KBM-7 (cell line): ENCODE results near the gene MTMR10.

ENCODE experiments used
- DNase-seq: peaks from one replicate; pipeline ENCODE4 v3.0.0-alpha.2; 2015
- in situ Hi-C: fragments of 300-500 bp; cut with MboI; formaldehyde crosslinking; loops from 2 replicates; pipeline ENCODE4 v1.14.3; 2020; ENCODE audit warnings: low sequenced_read_pairs, low pct_unique_long_range_greater_than_20kb, mixed read lengths

Gene MTMR10

DNA sequence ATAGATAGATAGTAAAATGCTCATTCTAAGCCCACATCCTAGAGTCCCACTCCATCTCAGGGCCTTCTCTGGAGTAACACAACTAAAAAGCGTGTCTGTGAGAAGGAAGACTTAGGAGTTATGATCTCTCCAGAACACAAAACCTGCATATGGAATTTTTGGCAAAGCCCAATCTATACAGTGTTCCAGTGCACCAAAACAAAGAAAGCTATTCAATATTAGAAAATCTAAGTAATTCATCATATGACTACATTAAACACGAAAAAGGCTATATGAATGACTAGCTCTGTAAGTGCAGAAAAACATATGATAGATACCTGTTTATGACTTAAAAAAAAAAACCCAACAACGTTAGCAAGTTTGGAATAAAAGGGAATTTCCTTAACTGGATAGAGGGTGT is 27.7 kb downstream of the MTMR10 start:
- in situ Hi-C loops: no loop called here
- no peak for DNase-seq

DNA sequence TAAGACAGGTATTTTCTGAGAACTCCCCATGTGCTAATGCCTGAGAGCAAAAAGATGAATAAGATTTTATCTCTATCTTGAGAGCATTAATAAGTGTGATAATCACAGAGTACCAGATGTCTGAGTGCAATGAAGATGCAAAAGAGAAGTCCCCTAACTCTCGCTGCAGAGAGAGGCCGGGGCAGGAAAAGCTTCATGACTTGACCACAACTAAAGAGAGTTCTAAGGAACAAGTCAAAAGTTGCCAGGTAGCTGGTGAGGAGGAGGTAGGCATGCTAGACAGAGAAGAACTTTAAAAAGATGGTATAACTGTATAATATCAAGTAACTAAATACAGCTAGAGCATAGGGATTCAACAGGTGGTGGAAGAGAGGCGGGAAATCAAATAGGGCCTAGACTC is 28.8 kb downstream of the MTMR10 start:
- no peak for DNase-seq
- in situ Hi-C loops: no loop called here

DNA sequence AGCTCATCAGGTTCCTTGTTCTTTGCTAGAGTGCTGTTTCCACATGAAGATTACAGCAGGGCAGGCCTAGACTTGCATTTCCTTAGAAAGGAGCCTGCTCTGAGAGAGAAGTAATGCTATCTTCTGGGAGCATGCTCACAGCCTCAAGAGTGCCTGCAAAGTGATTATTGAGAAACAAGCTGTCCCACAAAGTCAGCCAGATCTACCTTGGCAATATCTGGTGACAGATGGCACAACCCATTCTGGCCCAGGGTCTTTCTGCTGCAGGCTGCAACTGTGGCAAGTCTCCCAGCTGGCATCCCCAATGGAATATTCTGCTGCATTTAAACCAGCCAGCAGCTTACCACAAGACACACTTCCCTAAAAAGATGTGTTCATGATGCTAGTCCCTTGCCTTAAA is 29.3 kb downstream of the MTMR10 start:
- in situ Hi-C loops: no loop called here
- DNase-seq: peak; percentile 32

DNA sequence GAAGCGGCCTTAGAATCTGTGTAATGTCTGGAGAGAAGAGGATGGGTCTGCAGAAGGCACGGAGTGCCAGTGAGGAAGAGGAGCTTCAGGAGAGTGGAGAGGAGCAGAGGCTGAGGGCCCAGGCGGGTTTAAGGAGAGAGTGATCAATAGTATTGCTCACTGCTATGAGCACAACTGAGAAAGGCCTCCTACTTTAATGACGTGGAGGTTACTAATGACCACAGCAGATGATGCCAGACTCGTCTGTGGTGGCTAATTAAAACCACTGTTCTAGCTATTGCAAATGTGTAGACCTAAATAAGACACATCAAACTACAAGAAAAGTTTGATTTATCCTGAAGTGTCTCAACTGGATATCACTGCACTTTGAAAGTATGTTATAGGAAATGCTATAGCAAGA is 33.2 kb downstream of the MTMR10 start:
- in situ Hi-C loops: no loop called here
- no peak for DNase-seq

DNA sequence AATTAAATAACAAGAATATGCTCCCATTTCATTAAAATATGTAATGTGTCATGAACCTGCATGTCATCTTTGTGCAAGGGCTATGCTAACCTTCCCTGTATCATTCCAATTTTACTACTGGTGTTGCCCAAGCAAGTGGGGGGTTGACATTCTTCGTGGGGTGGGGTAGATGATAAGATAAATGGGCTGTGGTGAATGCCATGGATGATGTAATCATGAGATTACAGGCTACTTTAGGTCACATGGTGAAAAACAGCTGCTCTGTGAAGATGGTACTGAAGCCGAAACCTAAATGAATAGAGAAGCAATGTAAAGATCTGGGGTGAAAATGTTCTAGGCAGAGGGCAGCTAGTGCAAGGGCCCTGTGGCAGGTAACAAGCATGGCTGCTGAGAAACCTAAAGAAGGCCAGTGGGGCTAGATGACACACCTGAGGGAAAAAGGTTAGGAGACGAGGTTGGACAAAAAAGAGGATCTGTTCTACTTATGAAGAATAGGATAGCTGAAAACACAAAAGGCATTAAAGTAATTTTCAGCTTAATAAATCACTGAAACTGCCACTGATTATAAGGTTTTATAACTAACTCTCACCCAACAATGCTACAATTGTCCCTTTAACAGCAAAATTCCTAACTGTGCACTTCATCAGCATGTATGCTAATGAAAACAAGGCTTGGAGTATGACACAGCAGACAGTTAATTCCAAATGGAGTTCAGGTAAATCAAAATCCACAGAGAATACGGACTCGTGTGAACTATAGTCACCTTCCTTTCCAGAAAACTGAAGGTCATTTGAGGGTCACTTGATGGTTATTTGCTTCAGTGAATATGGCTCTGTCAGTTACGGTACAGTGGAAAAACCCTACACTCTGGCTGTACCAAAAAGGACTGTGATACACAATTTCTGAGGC is 35.0 kb downstream of the MTMR10 start:
- in situ Hi-C loops: no loop called here
- DNase-seq: no peak

DNA sequence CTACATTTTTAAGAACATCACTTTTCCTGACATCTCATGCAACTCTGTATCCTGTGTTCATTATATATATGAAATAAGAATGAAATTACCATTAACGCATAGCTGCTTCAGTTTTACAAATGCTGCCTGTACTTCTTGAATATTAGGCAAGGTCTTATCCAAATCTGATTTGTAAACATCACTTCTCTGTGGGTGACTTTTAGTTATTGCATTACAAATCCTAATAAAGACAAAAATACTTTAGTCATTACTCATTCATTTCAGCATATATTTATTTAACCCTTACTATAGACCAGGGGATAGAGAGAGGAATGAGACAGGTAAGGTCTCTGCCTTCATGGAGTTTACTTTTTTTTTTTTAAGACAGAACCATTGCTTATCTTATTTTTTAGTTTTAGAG is 36.8 kb downstream of the MTMR10 start:
- DNase-seq: no peak
- in situ Hi-C loops: no loop called here

DNA sequence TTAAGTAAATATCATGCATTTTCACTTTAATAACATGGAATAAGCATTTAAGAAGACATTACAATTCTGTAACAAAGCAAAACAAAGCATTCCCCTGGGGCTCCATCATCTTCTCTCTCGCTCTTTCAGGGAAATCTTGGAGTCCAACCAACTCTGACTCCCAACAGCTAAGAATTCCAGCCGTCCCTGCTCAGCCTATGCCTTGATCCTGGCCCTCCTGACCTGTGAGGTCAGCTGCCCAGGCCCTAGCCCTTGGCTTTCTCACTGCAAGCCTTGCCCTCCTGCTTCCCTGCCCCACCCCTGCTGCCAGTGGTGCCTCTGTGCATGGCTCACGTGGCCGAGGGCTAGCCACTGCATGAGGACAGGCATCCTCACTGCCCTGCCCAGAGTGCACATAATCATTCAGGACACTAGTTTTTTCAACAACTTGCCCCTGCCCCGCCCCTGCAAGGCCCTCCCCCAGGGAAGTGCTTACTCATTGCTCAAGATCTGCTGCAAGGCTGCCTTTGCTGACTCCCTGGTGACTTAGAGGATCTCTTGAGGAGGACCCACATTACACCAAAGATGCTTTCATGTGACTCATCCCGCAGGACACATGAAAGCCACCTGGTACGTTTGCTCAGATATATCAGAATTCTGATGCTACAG is 37.6 kb downstream of the MTMR10 start:
- DNase-seq: no peak
- in situ Hi-C loops: no loop called here

DNA sequence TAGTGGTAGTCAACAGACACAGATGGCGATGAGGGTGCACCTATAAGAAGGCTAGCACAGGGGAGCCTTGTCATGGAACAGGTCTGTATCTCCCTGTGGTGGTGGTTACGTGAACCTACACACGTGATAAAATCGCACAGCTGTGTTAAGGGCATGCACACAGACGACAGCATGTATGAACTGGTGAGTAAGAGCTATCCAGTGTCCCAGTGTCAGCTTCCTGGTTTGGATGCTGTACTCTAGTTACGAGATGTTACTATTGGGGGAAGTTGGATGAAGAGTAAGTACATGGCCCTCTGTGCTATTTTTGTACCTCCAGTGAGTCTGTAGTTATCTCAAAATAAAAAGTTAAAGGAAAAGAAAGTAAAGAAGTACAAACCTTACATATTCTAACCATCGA is 38.2 kb downstream of the MTMR10 start:
- in situ Hi-C loops: no loop called here
- no peak for DNase-seq

DNA sequence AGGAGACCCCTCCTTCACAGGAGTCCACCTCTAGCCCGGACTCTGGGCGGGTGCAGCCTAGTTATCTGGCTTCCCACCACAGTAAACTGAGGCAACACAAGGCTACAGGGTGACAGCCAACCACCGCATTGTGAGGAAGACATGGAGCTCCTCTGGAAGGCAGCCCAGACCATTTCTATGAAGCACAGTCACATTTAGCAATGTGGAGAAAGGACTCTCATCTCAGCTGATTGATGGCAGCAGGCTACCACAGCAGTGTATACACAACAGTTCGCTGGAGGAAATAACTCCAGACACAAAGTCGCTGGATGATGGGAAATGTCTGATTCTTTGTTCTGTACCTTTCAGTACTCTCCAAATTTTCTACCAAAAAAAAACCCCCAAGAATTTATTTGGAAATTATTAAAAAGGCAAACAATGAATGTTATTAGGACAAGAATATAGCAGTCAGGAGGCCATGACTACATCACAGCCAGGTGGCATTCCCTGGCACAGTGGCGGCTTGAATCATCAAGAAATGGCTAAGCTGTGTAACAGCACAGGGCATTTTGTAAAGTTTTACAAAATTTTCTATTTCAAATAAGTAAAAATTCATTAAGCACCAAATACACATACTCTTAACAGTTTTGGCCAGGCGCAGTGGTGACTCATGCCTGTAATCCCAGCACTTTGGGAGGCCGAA is 47.6 kb downstream of the MTMR10 start:
- no peak for DNase-seq
- in situ Hi-C loops: no loop called here

DNA sequence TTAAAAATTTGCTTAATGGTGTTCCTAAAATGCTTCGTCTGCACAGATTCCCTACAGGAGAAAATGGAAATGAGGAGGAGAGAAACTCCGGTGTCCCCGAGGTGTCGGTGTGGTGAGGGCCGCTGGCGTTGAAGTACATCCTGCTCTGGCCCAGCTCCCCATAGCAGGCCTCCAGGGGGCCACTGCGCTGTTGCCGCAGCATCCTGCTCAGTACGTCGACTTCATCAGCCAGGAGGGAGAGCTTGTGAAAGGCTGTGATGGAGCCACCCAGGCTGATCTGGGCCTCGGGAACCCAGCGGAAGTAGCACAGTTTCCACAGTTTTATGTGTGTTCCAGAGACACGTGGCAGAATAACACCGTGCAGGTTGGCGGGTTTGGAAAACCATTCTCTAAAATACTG is 49.9 kb downstream of the MTMR10 start:
- no peak for DNase-seq
- in situ Hi-C loops: no loop called here

DNA sequence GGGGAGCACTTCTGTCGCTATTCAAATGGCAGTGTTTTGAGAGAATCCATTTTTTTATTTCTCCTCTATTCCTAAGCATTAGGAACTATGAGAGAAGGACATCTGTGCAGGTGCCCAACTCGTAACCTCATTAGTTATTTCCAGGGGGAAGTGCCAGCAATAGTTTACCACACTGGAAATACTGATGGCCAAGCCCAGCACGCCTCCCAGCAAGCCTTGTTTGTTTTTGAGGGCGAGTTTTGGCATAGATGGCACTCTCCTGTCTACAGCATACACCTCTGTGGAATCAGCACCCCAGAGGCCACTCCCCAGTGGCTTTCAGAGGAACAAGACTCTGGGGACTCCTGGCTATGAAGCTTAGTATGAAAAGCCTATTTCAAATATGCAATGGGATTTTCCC is 51.1 kb downstream of the MTMR10 start:
- no peak for DNase-seq
- in situ Hi-C loops: no loop called here

DNA sequence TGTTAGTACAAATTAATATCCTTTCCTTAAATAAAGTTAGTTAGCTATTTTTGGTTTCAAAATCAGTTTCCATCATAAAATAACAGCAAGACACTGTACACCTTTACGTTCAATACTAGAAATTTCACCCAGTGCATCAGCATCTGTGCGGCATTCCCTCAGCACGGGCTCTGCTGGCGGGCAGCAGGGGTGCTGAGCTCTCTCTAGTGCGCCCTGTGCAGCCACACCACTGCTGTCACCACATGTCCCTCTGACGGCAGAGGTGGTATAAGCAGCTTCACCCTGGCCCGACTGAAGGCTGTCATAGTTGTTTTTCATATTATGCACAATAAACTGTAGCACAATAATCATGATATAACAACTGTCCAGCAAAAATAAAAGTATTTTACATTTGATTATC is 52.3 kb downstream of the MTMR10 start:
- no peak for DNase-seq
- in situ Hi-C loops: no loop called here

DNA sequence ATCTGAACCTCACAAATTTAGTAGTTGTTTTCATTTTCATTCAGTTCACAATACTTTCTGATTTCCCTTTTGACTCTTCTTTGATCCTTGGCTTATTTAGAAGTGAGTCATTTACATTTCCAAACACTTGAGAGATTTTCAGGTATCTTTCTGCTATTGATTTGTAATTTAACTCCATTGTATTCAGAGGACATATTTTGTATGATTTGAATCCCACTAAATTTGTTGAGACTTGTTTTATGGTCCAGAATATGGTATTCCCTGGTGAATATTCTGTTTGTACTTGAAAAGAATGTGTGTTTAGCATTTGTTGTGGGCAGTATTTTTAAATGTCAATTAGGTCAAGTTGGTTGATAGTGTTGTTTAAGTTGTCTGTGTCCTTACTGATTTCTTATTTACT is 58.1 kb downstream of the MTMR10 start:
- no peak for DNase-seq
- in situ Hi-C loops: no loop called here

DNA sequence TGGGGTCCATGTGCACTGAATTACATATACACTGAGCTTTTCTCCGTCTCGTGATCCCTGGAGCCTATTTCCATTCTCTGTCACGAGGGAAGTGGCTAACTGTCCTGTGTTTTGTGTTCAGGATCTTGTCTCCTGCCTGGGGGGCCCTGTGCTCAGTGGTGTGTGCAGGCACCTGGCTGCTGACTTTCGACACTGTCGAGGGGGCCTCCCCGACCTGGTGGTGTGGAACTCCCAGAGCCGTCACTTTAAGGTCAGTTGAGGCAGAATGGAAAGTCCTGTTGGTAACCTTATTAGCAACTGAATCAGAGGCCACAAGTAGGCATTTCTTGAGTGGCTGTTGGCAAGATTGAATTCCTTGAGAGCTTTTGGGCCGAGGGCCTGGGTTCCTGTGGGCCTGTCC is 61.0 kb downstream of the MTMR10 start:
- no peak for DNase-seq
- in situ Hi-C loops: no loop called here

DNA sequence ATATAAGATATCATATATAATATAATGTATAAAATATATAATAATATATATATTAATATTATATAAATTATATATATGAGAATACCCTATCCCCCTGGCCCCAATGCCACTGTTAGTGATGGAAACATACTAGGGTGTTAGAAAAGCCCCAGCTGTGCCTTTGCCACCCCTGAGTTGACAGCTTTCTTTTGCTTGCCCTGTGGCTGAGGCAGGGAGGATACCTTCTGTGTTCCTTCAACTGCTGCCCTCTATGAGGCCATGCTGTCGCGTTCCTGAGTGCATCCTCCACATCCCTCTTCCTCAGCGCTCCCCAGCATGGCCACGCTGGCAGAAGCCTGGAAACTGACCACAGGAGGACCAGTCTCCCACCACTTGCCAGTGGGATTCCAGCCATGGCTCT is 61.4 kb downstream of the MTMR10 start:
- no peak for DNase-seq
- in situ Hi-C loops: no loop called here

DNA sequence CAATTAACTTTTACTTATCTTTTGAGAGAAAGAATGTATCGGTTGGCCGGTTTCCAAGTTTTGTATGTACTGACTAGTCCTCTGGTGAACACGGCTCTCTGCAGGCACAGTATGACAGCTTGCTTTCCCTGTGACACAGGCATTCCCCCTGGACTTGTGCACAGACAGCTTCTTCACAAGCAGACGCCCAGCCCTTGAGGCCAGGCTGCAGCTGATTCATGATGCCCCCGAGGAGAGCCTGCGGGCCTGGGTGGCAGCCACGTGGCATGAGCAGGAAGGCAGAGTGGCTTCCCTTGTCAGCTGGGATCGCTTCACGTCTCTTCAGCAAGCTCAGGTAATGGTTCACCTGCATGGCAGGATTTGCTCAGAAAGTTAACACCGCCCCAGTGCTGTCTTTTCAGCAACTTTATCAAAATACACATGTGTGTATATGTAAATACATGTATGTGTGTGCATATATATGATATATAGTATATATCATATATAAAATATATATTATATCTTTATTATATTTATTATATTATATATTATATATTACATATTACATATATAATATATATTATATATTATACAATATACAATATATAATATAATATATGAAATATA is 62.3 kb downstream of the MTMR10 start:
- peak; percentile 14 for DNase-seq

DNA sequence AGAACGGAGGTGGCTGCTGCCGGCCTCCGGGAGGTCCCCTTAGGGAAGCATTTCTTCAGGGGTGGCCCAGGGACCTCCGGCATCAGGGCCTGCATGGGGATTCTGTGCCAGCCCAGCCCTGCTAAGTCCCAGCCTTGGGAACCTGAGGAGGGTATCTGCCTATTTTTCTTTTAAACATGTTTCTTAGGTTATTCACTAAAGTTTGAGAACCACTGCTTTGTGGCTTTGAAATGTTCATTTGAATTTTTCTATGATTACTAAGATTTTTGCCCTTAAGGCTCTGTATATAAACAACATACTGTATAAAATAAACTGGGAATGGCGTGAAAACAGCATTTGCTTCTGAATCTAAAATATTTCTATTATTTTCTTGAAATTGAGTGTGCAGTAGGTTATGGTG is 63.4 kb downstream of the MTMR10 start:
- DNase-seq: no peak
- in situ Hi-C loops: no loop called here

More for the DNA sequence above, 62.3 kb downstream of the MTMR10 start:
- in situ Hi-C loops: no loop called here

DNA sequence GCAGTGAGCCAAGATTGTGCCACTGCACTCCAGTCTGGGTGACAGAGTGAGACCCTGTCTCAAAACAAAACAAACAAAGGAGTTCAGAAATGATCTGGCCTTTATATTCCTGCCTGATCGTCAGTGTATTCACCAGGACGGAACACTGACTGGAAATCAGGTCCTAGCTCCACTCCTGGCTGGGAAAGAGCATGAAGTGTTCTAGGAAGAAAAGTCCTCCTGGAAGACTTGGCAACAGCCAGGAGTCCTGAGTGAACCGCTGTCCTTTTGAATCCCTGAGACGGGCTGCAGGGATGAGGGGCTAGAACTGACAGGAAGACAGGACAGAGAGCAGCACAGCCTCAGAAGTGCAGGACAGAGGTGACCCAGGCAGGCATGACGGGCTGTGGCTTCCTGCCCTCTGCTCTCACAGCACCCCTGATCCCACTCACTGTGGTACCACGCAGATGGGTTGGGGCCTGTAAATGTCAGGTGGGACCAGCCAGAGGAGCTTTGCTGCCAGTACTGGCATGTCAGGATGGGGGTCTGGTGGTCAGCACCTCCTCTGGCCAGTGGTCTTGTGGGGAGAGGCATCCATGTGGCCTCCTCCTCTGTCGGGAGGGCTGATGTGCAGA is 64.2 kb downstream of the MTMR10 start:
- in situ Hi-C loops: no loop called here
- DNase-seq: no peak

DNA sequence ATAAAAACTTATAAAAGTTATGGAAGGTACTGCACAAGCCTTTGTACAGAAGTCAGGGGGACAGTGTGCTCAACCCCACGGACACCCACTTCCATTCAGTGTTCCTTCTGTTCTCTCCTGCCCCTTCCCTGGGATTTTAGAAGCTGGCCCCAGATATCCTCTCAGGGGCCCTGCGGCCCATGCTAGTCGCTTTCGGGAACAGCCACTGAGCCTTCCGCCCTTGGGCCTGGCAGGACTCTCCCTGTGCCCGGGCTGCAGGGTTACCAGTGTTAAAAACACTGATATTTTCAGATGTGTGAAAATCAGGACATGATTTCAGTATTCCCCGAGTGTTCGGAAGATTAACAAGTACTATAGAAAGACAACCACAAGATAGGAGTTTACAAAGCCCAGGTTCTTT is 65.3 kb downstream of the MTMR10 start:
- DNase-seq: no peak
- in situ Hi-C loops: no loop called here
